ENCODE measurements around the gene FPGS.

DNA sequence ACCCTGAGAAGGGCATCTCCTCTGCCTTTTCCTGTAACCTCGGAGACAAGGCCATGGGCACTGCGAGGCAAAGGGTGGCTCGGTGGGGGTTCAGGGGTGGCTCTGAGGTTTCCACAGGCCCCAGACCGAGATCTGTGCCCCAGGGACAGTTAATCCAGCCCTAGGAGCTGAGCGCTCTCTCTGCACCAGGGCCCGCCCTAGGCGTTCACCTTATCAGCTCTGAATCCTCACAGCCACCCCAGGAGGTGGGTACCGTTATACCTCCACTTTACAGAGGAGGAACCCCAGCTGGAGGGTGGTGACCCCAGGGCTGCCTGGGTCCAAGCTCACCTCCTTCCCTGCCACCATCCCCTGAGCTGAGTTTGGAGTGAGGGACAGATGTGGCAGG lies 54.0 kb downstream of the FPGS start:
- no peak for TF ChIP-seq CTCF (IDR thresholded peaks at IDR 0.05; ENCODE audit: low read length)
- TF ChIP-seq EZH2 (IDR thresholded peaks at IDR 0.05; ENCODE audit: borderline replicate concordance, low read length) = no peak
